ENCODE data around the gene S100A16. TPM values are rescaled to one million over a fixed set of nuclear protein-coding genes. Genes with fewer than 3 reads are reported as not detected.

S100A16 gene
- total and polyA plus RNA-seq, 9 of the 15 experiments (the other 6 are each of a cell fraction or from before 2014, with no cell fraction given): 1.6 to 6.9 (median 4.3) TPM

- in situ Hi-C loops (cut with MboI) (no loop called here), intact Hi-C loops (cut with micrococcal nuclease) (no loop called here)
- H3K4me3 ChIP-seq: no peak overlapping the region
- H3K27ac ChIP-seq (ENCODE audit: extremely low read depth, low read depth, low read length): no peak overlapping the region
- TF ChIP-seq FOSL1 (tag; conservative IDR thresholded peaks at IDR 0.05) (no peak), TARDBP (IDR thresholded peaks at IDR 0.05) (no peak), ZNF778 (CRISPR knock-in tag; IDR thresholded peaks at IDR 0.05) (no peak), ELK1 (CRISPR knock-in tag; IDR thresholded peaks at IDR 0.05) (no peak), ZNF41 (CRISPR knock-in tag; conservative IDR thresholded peaks at IDR 0.05) (no peak), MCM5 (IDR thresholded peaks at IDR 0.05; ENCODE audit: low read depth) (no peak), ZNF780A (CRISPR knock-in tag; IDR thresholded peaks at IDR 0.05) (no peak), ID3 (CRISPR knock-in tag; IDR thresholded peaks at IDR 0.05) (no peak), ID3 (tag; IDR thresholded peaks at IDR 0.05) (no peak), SMAD3 (CRISPR knock-in tag; conservative IDR thresholded peaks at IDR 0.05) (no peak), PTTG1 (tag; IDR thresholded peaks at IDR 0.05; ENCODE audit: low read depth) (no peak), TBL1XR1 (IDR thresholded peaks at IDR 0.05; ENCODE audit: low read length in 2 of 2) (no peak), RBM14 (IDR thresholded peaks at IDR 0.05; ENCODE audit: borderline replicate concordance, insufficient read depth, low read depth, low read length) (no peak)
- ChIA-PET POLR2A (interaction anchor here (0.6 to 1.4 kb wide), 7 partner anchors 9 to 47 kb away, joined by 3 to 5 read pairs (median 4); no protein-coding TSS in a partner anchor), CTCF (ENCODE audit: low intra/inter-chr PET ratio) (interaction anchor here (0.7 kb wide), 1 partner anchor 24 kb away, joined by 4 read pairs; no protein-coding TSS in a partner anchor)
- peaks cover 0 to 2% of the 10 kb centered on the region in 2 experiments; a peak in 2 of 5 replicates for H3K4me1 ChIP-seq (replicated peaks in 1 of 2; ENCODE audit: control insufficient read depth in 2 of 2, insufficient read depth in 2 of 2, low read length in 2 of 2)
- WGBS (ENCODE audit: insufficient coverage, low coverage, missing lambda C conversion rate): 21% methylated on average over 4 of the region's 4 CpGs
- no peaks in the 10 kb centered on the region for H3K79me2 ChIP-seq (ENCODE audit: control insufficient read depth, insufficient read depth, low read length)
- no peaks in the 10 kb centered on the region for H3K27me3 ChIP-seq (ENCODE audit: control insufficient read depth in 2 of 2, insufficient read depth in 2 of 2, low read length in 2 of 2)
- FAIRE-seq (no peak), ATAC-seq (no peak), DNase-seq (ENCODE audit: extremely low read depth in 1 of 4, low spot score in 3 of 4) (no peak)
- BruUV-seq (replicated peaks): no TSS peak
- no peaks in the 10 kb centered on the region for H3K9me3 ChIP-seq (replicated peaks; ENCODE audit: control insufficient read depth, insufficient read depth, low read depth, low read length)
- H3K4me2 ChIP-seq (ENCODE audit: insufficient read depth, low read length): no peak overlapping the region
- H3K9ac ChIP-seq (ENCODE audit: insufficient read depth in 1 of 2, low read depth in 2 of 2, low read length in 2 of 2): no peak overlapping the region
- H3K9me1 ChIP-seq (ENCODE audit: control insufficient read depth, insufficient read depth, low read length): no peaks in the 10 kb centered on the region
- no peak overlapping the region for H2AFZ ChIP-seq (ENCODE audit: low read depth, low read length)
- H4K20me1 ChIP-seq (replicated peaks; ENCODE audit: control insufficient read depth, insufficient read depth, low read length): no peaks in the 10 kb centered on the region
- no peaks in the 10 kb centered on the region for H3K36me3 ChIP-seq (ENCODE audit: control insufficient read depth, insufficient read depth, low read length)
These were observed 20.2 kb downstream of the S100A16 start for GRCh38 chr1:153592748-153593147.

Data from K562 (cell line).